ENCODE results near the gene KMT5B. TPM values are rescaled to one million over a fixed set of nuclear protein-coding genes. Genes with fewer than 3 reads are reported as not detected.

KMT5B gene
- total and polyA plus RNA-seq, 2 experiments from 2014 or later = 26.4 to 31.0 TPM

DNA sequence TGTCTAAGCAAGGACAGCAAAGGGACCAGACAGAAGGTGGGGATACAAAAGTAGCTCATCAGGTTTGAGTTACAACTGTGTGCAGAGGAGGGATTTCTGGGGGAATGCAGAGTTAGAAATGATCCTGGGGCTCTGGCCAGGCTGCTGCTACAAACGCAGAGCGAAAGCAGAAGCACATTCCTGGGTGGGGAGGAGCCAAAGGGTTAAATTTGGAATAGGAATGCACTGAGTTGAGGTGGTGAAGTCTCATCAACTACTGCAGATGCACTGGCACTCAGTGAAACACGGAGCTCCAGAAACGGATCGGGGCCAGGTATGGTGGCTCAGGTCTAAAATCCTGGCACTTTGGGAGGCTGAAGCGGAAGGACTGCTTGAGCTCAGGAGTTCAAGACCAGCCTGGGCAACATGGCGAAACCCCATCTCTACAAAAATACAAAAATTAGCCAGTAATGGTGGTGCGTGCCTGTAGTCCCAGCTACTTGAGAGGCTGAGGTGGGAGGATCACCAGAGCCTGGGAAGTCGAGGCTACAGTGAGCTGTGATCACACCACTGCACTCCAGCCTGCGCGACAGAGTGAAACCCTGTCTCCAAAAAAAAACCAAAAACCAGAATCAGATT lies 95.1 kb downstream of the KMT5B start:
- no peak for TF ChIP-seq NANOG (IDR thresholded peaks at IDR 0.05; ENCODE audit: borderline replicate concordance)
- TF ChIP-seq, protein P1, sequence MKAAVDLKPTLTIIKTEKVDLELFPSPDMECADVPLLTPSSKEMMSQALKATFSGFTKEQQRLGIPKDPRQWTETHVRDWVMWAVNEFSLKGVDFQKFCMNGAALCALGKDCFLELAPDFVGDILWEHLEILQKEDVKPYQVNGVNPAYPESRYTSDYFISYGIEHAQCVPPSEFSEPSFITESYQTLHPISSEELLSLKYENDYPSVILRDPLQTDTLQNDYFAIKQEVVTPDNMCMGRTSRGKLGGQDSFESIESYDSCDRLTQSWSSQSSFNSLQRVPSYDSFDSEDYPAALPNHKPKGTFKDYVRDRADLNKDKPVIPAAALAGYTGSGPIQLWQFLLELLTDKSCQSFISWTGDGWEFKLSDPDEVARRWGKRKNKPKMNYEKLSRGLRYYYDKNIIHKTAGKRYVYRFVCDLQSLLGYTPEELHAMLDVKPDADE (IDR thresholded peaks at IDR 0.05) = no peak
- TF ChIP-seq POLR2AphosphoS5 (IDR thresholded peaks at IDR 0.05; ENCODE audit: low read depth) = no peak
- peak overlapping the region; percentile 64 for H3K27ac ChIP-seq (ENCODE audit: low read depth)
- H3K4me2 ChIP-seq = peak overlapping the region; percentile 85
- peaks cover 69% of the 10 kb centered on the region for H4K20me1 ChIP-seq (replicated peaks; ENCODE audit: insufficient read depth)
- H3K27me3 ChIP-seq (ENCODE audit: insufficient read depth) = no peaks in the 10 kb centered on the region
- H3K4me3 Mint-ChIP-seq = peak overlapping the region; percentile 96
- no peaks in the 10 kb centered on the region; the same call in 2 of the 3 replicates for H3K9me3 Mint-ChIP-seq
- DNase-seq (ENCODE audit: low spot score) (peak; percentile 84), ATAC-seq (peak; percentile 12)
- no peak overlapping the region for H2AFZ ChIP-seq
- H3K4me3 ChIP-seq = peak overlapping the region; percentile 99
- peaks cover 17% of the 10 kb centered on the region for H3F3A ChIP-seq (replicated peaks; ENCODE audit: low read depth)
- peaks cover 46% of the 10 kb centered on the region for H3K4me1 Mint-ChIP-seq
- peaks cover 78% of the 10 kb centered on the region for H3K79me2 ChIP-seq (replicated peaks; ENCODE audit: insufficient read depth)
- H3K4me1 ChIP-seq (ENCODE audit: insufficient read depth) = peaks cover 43% of the 10 kb centered on the region
- H3K9me2 ChIP-seq (ENCODE audit: insufficient read depth) = no peaks in the 10 kb centered on the region
- peaks cover 9% of the 10 kb centered on the region for H3K27me3 Mint-ChIP-seq (ENCODE audit: insufficient read depth, low read depth, poor library complexity)
- peaks cover 48% of the 10 kb centered on the region for H3K36me3 Mint-ChIP-seq (ENCODE audit: low read depth)
- peaks cover 6% of the 10 kb centered on the region; the same call in 1 of the 2 replicates for H3K36me3 ChIP-seq (ENCODE audit: insufficient read depth)
- H3K27ac Mint-ChIP-seq = peak overlapping the region; percentile 39

DNA sequence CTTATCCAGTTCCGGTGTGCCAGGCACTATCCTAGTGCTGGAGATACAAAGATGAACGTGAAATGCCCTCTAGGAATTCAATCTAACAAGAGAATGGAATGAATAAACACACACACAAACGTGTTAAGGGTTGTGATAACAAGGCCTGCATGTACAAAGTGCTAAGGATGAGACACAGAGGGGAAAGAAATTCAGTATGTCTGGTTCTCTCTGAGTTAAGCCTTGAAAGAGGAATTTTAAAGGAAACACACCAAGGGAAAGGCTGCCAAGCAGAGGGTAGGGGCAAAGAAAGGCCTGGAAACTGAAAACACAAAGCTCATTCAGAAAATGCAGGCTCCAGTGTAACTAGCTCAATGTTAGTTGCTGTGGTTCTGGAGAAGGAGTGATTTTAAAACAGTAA lies 96.1 kb downstream of the KMT5B start:
- Histone ChIP-seq H3K9me2 (ENCODE audit: insufficient read depth) (no peaks in the 10 kb centered on the region), H4K20me1 (replicated peaks; ENCODE audit: insufficient read depth) (peaks cover 76% of the 10 kb centered on the region), H3K27ac (ENCODE audit: low read depth) (peak overlapping the region; percentile 64; the same call in 1 of the 2 replicates), H2AFZ (no peak overlapping the region), H3K4me3 (peak overlapping the region; percentile 27; the same call in 1 of the 2 replicates), H3K4me2 (peak overlapping the region; percentile 85), H3K79me2 (replicated peaks; ENCODE audit: insufficient read depth) (peaks cover 85% of the 10 kb centered on the region), H3K4me1 (ENCODE audit: insufficient read depth) (peaks cover 36% of the 10 kb centered on the region), H3K36me3 (ENCODE audit: insufficient read depth) (peaks cover 6% of the 10 kb centered on the region; the same call in 1 of the 2 replicates), H3F3A (replicated peaks; ENCODE audit: low read depth) (peaks cover 14% of the 10 kb centered on the region), H3K27me3 (ENCODE audit: insufficient read depth) (no peaks in the 10 kb centered on the region)
- H3K4me1 Mint-ChIP-seq = peaks cover 39% of the 10 kb centered on the region
- H3K4me3 Mint-ChIP-seq = 0 out of 3 replicates have a peak overlapping the region, but pooled peaks have one; percentile 19
- ATAC-seq = no peak
- DNase-seq (ENCODE audit: low spot score) = no peak
- TF ChIP-seq ZNF114 (CRISPR knock-in tag; IDR thresholded peaks at IDR 0.05) (no peak), STAT1 (IDR thresholded peaks at IDR 0.05; ENCODE audit: unreplicated experiment) (no peak)
- TF ChIP-seq, protein P2, sequence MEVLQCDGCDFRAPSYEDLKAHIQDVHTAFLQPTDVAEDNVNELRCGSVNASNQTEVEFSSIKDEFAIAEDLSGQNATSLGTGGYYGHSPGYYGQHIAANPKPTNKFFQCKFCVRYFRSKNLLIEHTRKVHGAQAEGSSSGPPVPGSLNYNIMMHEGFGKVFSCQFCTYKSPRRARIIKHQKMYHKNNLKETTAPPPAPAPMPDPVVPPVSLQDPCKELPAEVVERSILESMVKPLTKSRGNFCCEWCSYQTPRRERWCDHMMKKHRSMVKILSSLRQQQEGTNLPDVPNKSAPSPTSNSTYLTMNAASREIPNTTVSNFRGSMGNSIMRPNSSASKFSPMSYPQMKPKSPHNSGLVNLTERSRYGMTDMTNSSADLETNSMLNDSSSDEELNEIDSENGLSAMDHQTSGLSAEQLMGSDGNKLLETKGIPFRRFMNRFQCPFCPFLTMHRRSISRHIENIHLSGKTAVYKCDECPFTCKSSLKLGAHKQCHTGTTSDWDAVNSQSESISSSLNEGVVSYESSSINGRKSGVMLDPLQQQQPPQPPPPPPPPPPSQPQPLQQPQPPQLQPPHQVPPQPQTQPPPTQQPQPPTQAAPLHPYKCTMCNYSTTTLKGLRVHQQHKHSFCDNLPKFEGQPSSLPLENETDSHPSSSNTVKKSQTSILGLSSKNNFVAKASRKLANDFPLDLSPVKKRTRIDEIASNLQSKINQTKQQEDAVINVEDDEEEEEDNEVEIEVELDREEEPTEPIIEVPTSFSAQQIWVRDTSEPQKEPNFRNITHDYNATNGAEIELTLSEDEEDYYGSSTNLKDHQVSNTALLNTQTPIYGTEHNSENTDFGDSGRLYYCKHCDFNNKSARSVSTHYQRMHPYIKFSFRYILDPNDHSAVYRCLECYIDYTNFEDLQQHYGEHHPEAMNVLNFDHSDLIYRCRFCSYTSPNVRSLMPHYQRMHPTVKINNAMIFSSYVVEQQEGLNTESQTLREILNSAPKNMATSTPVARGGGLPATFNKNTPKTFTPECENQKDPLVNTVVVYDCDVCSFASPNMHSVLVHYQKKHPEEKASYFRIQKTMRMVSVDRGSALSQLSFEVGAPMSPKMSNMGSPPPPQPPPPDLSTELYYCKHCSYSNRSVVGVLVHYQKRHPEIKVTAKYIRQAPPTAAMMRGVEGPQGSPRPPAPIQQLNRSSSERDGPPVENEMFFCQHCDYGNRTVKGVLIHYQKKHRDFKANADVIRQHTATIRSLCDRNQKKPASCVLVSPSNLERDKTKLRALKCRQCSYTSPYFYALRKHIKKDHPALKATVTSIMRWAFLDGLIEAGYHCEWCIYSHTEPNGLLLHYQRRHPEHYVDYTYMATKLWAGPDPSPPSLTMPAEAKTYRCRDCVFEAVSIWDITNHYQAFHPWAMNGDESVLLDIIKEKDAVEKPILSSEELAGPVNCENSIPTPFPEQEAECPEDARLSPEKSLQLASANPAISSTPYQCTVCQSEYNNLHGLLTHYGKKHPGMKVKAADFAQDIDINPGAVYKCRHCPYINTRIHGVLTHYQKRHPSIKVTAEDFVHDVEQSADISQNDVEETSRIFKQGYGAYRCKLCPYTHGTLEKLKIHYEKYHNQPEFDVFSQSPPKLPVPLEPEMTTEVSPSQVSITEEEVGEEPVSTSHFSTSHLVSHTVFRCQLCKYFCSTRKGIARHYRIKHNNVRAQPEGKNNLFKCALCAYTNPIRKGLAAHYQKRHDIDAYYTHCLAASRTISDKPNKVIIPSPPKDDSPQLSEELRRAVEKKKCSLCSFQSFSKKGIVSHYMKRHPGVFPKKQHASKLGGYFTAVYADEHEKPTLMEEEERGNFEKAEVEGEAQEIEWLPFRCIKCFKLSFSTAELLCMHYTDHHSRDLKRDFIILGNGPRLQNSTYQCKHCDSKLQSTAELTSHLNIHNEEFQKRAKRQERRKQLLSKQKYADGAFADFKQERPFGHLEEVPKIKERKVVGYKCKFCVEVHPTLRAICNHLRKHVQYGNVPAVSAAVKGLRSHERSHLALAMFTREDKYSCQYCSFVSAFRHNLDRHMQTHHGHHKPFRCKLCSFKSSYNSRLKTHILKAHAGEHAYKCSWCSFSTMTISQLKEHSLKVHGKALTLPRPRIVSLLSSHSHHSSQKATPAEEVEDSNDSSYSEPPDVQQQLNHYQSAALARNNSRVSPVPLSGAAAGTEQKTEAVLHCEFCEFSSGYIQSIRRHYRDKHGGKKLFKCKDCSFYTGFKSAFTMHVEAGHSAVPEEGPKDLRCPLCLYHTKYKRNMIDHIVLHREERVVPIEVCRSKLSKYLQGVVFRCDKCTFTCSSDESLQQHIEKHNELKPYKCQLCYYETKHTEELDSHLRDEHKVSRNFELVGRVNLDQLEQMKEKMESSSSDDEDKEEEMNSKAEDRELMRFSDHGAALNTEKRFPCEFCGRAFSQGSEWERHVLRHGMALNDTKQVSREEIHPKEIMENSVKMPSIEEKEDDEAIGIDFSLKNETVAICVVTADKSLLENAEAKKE (CRISPR knock-in tag; IDR thresholded peaks at IDR 0.05) = no peak
- TF ChIP-seq, protein P3, sequence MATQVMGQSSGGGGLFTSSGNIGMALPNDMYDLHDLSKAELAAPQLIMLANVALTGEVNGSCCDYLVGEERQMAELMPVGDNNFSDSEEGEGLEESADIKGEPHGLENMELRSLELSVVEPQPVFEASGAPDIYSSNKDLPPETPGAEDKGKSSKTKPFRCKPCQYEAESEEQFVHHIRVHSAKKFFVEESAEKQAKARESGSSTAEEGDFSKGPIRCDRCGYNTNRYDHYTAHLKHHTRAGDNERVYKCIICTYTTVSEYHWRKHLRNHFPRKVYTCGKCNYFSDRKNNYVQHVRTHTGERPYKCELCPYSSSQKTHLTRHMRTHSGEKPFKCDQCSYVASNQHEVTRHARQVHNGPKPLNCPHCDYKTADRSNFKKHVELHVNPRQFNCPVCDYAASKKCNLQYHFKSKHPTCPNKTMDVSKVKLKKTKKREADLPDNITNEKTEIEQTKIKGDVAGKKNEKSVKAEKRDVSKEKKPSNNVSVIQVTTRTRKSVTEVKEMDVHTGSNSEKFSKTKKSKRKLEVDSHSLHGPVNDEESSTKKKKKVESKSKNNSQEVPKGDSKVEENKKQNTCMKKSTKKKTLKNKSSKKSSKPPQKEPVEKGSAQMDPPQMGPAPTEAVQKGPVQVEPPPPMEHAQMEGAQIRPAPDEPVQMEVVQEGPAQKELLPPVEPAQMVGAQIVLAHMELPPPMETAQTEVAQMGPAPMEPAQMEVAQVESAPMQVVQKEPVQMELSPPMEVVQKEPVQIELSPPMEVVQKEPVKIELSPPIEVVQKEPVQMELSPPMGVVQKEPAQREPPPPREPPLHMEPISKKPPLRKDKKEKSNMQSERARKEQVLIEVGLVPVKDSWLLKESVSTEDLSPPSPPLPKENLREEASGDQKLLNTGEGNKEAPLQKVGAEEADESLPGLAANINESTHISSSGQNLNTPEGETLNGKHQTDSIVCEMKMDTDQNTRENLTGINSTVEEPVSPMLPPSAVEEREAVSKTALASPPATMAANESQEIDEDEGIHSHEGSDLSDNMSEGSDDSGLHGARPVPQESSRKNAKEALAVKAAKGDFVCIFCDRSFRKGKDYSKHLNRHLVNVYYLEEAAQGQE (IDR thresholded peaks at IDR 0.05; ENCODE audit: unreplicated experiment) = no peak
- H3K36me3 Mint-ChIP-seq (ENCODE audit: low read depth) = peaks cover 51% of the 10 kb centered on the region
- no peaks in the 10 kb centered on the region; the same call in 2 of the 3 replicates for H3K9me3 Mint-ChIP-seq
- peak overlapping the region; percentile 79 for H3K27ac Mint-ChIP-seq
- peaks cover 9% of the 10 kb centered on the region for H3K27me3 Mint-ChIP-seq (ENCODE audit: insufficient read depth, low read depth, poor library complexity)
